Measurements from ENCODE around the gene TMED9.

The TMED9 gene

GRCh38 chr5:177592010-177592834 is at the start of gene TMED9:
Gene TMED9 (plus strand): TSS chr5:177592203. CDS start chr5:177592215, 12 bp downstream.
- TF ChIP-seq CTCF (conservative IDR thresholded peaks at IDR 0.05; ENCODE audit: control insufficient read depth, insufficient read depth, low read depth, low read length) = no peak
- H3K4me3 ChIP-seq (ENCODE audit: control insufficient read depth, low read depth, low read length) = peak within 1 kb of the TSS; percentile 93
- DNase-seq (ENCODE audit: low read depth) = peak; percentile 65

GRCh38 chr5:177542816-177543465 is 49.1 kb upstream of the TMED9 start:
- H3K4me3 ChIP-seq (ENCODE audit: control insufficient read depth, low read depth, low read length) = no peak overlapping the region
- TF ChIP-seq CTCF (conservative IDR thresholded peaks at IDR 0.05; ENCODE audit: control insufficient read depth, insufficient read depth, low read depth, low read length) = no peak
- DNase-seq (ENCODE audit: low read depth) = no peak

- no peak overlapping the region for H3K4me3 ChIP-seq (ENCODE audit: control insufficient read depth, low read depth, low read length)
- TF ChIP-seq CTCF (conservative IDR thresholded peaks at IDR 0.05; ENCODE audit: control insufficient read depth, insufficient read depth, low read depth, low read length) = no peak
- peak; percentile 97 for DNase-seq (ENCODE audit: low read depth)
Observed at GRCh38 chr5:177545487-177546257, 46.3 kb upstream of the TMED9 start.

GRCh38 chr5:177546258-177546741 is 45.7 kb upstream of the TMED9 start:
- TF ChIP-seq CTCF (conservative IDR thresholded peaks at IDR 0.05; ENCODE audit: control insufficient read depth, insufficient read depth, low read depth, low read length) = no peak
- peak; percentile 100 for DNase-seq (ENCODE audit: low read depth)
- H3K4me3 ChIP-seq (ENCODE audit: control insufficient read depth, low read depth, low read length) = no peak overlapping the region

- TF ChIP-seq CTCF (conservative IDR thresholded peaks at IDR 0.05; ENCODE audit: control insufficient read depth, insufficient read depth, low read depth, low read length) = no peak
- H3K4me3 ChIP-seq (ENCODE audit: control insufficient read depth, low read depth, low read length) = no peak overlapping the region
- no peak for DNase-seq (ENCODE audit: low read depth)
Observed at GRCh38 chr5:177547736-177548135, 44.3 kb upstream of the TMED9 start.

GRCh38 chr5:177548495-177548894 is 43.5 kb upstream of the TMED9 start:
- DNase-seq (ENCODE audit: low read depth) = no peak
- no peak for TF ChIP-seq CTCF (conservative IDR thresholded peaks at IDR 0.05; ENCODE audit: control insufficient read depth, insufficient read depth, low read depth, low read length)
- no peak overlapping the region for H3K4me3 ChIP-seq (ENCODE audit: control insufficient read depth, low read depth, low read length)

All from fibroblast of mammary gland (primary cell).